Thymus (tissue), 11 donors: ENCODE results near the gene FUT3. TPM values are rescaled to one million over a fixed set of nuclear protein-coding genes. Genes with fewer than 3 reads are reported as not detected.
A peak's percentile ranks its signal among the peaks of the same experiment; 100 is the strongest.

Experiments
- DNase-seq, 9 donors: peaks; one replicate each; pipeline ENCODE4 v3.0.0-alpha.2; 2013; ENCODE audit warnings: low spot score in 9 of 9, low read depth in 6 of 9, missing footprints in 1 of 9
- H3K27ac ChIP-seq, 2 donors: one replicate each; pipeline ENCODE4 v1.5.1; 2013; ENCODE audit warnings: control low read depth in 1 of 2, low read depth in 1 of 2, low read length in 1 of 2, mild to moderate bottlenecking in 1 of 2, moderate library complexity in 1 of 2
- H3K27me3 ChIP-seq, 2 donors: one replicate each; pipeline ENCODE4 v1.5.1; 2013; ENCODE audit warnings: low read length in 1 of 2; ENCODE audit not compliant: control insufficient read depth in 2 of 2, insufficient read depth in 1 of 2
- H3K36me3 ChIP-seq, 2 donors: one replicate each; pipeline ENCODE4 v1.5.1; 2013; ENCODE audit warnings: low read length in 1 of 2, mild to moderate bottlenecking in 1 of 2, moderate library complexity in 1 of 2; ENCODE audit not compliant: control insufficient read depth in 2 of 2, insufficient read depth in 2 of 2
- H3K4me1 ChIP-seq, 2 donors: one replicate each; pipeline ENCODE4 v1.5.1; 2013; ENCODE audit warnings: low read length in 2 of 2; ENCODE audit not compliant: control insufficient read depth in 2 of 2, insufficient read depth in 2 of 2
- H3K4me3 ChIP-seq, 2 donors: one replicate each; pipeline ENCODE4 v1.5.1; 2013; ENCODE audit warnings: low read length in 2 of 2, control low read depth in 1 of 2, mild to moderate bottlenecking in 1 of 2
- H3K9me3 ChIP-seq, 2 donors: one replicate each; pipeline ENCODE4 v1.5.1; 2013; ENCODE audit warnings: low read length in 1 of 2, mild to moderate bottlenecking in 1 of 2; ENCODE audit not compliant: control insufficient read depth in 2 of 2, insufficient read depth in 1 of 2
- WGBS: extraction: QIAGEN DNeasy Blood & Tissue Kit; methylation state at CpG from one replicate; pipeline ENCODE4 v1.1.7; 2013; 5-methylcytosine and 5-hydroxymethylcytosine counted together
- polyA plus RNA-seq: library from polyadenylated mRNA; stranded (reverse); fragments of 200-250 nt; gene quantifications from one replicate; pipeline ENCODE4 v1.2.3, GENCODE V29; 2013
- total RNA-seq: library from RNA; stranded (reverse); fragments of 120-200 nt; gene quantifications from one replicate; pipeline ENCODE4 v1.2.4, GENCODE V29; 2013
- donor health status: healthy.

The FUT3 gene
- total and polyA plus RNA-seq, 2 donors: 0.19 to 2.9 TPM

- Histone ChIP-seq H3K27me3 (peaks cover 25 to 40% of the 10 kb centered on the region in 2 donors), H3K27ac (no peak overlapping the region), H3K4me3 (no peak overlapping the region), H3K36me3 (no peaks in the 10 kb centered on the region), H3K4me1 (peaks cover 5 to 13% of the 10 kb centered on the region in 2 donors), H3K9me3 (peaks cover 0 to 12% of the 10 kb centered on the region in 2 donors)
- 95% methylated on average over 9 of the region's 9 CpGs for WGBS
- DNase-seq: no peak
These were observed 42.2 kb downstream of the FUT3 start for GRCh38 chr19:5809053-5809452.

GRCh38 chr19:5808120-5808816, 43.0 kb downstream of the FUT3 start:
- Histone ChIP-seq H3K4me1 (peaks cover 13 to 21% of the 10 kb centered on the region in 2 donors), H3K27me3 (peaks cover 30 to 47% of the 10 kb centered on the region in 2 donors), H3K9me3 (peaks cover 0 to 12% of the 10 kb centered on the region in 2 donors), H3K36me3 (no peaks in the 10 kb centered on the region), H3K4me3 (no peak overlapping the region), H3K27ac (no peak overlapping the region)
- 76% methylated on average over 21 of the region's 21 CpGs for WGBS
- DNase-seq: no peak

GRCh38 chr19:5806905-5807304, 44.3 kb downstream of the FUT3 start:
- no peak overlapping the region for H3K4me3 ChIP-seq

GRCh38 chr19:5806133-5806489, 45.1 kb downstream of the FUT3 start:
- Histone ChIP-seq H3K4me3 (no peak overlapping the region), H3K36me3 (no peaks in the 10 kb centered on the region), H3K27me3 (peaks cover 30 to 66% of the 10 kb centered on the region in 2 donors), H3K27ac (no peak overlapping the region), H3K4me1 (peaks cover 13 to 27% of the 10 kb centered on the region in 2 donors), H3K9me3 (peaks cover 0 to 12% of the 10 kb centered on the region in 2 donors)
- no peak for DNase-seq
- WGBS: 48% methylated on average over 6 of the region's 6 CpGs

More at GRCh38 chr19:5806905-5807304, 44.3 kb downstream of the FUT3 start:
- Histone ChIP-seq H3K36me3 (no peaks in the 10 kb centered on the region), H3K27me3 (peaks cover 30 to 58% of the 10 kb centered on the region in 2 donors), H3K27ac (no peak overlapping the region), H3K4me1 (peaks cover 13 to 27% of the 10 kb centered on the region in 2 donors), H3K9me3 (peaks cover 0 to 12% of the 10 kb centered on the region in 2 donors)
- WGBS: 95% methylated on average over 5 of the region's 5 CpGs
- no peak for DNase-seq

GRCh38 chr19:5805462-5806132, 45.7 kb downstream of the FUT3 start:
- H3K4me3 ChIP-seq: peak overlapping the region in 1 of 2 donors; percentile 45
- no peak overlapping the region for H3K27ac ChIP-seq
- no peaks in the 10 kb centered on the region for H3K36me3 ChIP-seq
- peak in 2 of 9 donors; percentile 61 to 75 for DNase-seq
- WGBS: 4% methylated on average over 46 of the region's 46 CpGs
- peaks cover 13 to 27% of the 10 kb centered on the region in 2 donors for H3K4me1 ChIP-seq
- H3K9me3 ChIP-seq: peaks cover 0 to 12% of the 10 kb centered on the region in 2 donors
- peaks cover 30 to 71% of the 10 kb centered on the region in 2 donors for H3K27me3 ChIP-seq

- H3K27ac ChIP-seq: no peak within 1 kb of the TSS
- peaks cover 0 to 12% of the 10 kb centered on the region in 2 donors for H3K9me3 ChIP-seq
- DNase-seq: peak in 2 of 9 donors; percentile 44 to 69
- peak within 1 kb of the TSS in 1 of 2 donors; percentile 45 for H3K4me3 ChIP-seq
- peaks cover 30 to 79% of the 10 kb centered on the region in 2 donors for H3K27me3 ChIP-seq
- H3K36me3 ChIP-seq: no peaks in the 10 kb centered on the region
- 3% methylated on average over 104 of the region's 107 CpGs for WGBS
- H3K4me1 ChIP-seq: peaks cover 13 to 27% of the 10 kb centered on the region in 2 donors
These were observed 46.5 kb downstream of the FUT3 start, which contains the start of gene NRTN for GRCh38 chr19:5804516-5805461. NRTN (plus strand) TSS chr19:5805067; CDS start chr19:5824166, 19,099 bp downstream.

- H3K27ac ChIP-seq: no peak overlapping the region
- WGBS: 1% methylated on average over 54 of the region's 54 CpGs
- peaks cover 30 to 87% of the 10 kb centered on the region in 2 donors for H3K27me3 ChIP-seq
- peak in 8 of 9 donors; percentile 82 to 96 (median 90) for DNase-seq
- peak overlapping the region; percentile 14 to 45 for H3K4me3 ChIP-seq
- H3K4me1 ChIP-seq: peaks cover 13 to 27% of the 10 kb centered on the region in 2 donors
- H3K9me3 ChIP-seq: peaks cover 0 to 12% of the 10 kb centered on the region in 2 donors
- H3K36me3 ChIP-seq: no peaks in the 10 kb centered on the region
These were observed 47.3 kb downstream of the FUT3 start for GRCh38 chr19:5803752-5804515.

GRCh38 chr19:5803441-5803751, 47.9 kb downstream of the FUT3 start:
- Histone ChIP-seq H3K4me3 (peak overlapping the region; percentile 14 to 41), H3K4me1 (peaks cover 13 to 27% of the 10 kb centered on the region in 2 donors)

More at GRCh38 chr19:5803441-5803751, 47.9 kb downstream of the FUT3 start:
- no peaks in the 10 kb centered on the region for H3K36me3 ChIP-seq
- H3K27ac ChIP-seq: no peak overlapping the region
- 17% methylated on average over 8 of the region's 8 CpGs for WGBS
- peaks cover 30 to 86% of the 10 kb centered on the region in 2 donors for H3K27me3 ChIP-seq
- peaks cover 0 to 12% of the 10 kb centered on the region in 2 donors for H3K9me3 ChIP-seq
- DNase-seq: no peak
